Right ventricle myocardium inferior (tissue), 1 donor: ENCODE results near the gene RETN. TPM values are rescaled to one million over a fixed set of nuclear protein-coding genes. Genes with fewer than 3 reads are reported as not detected.

Experiments used
- ATAC-seq: fragments of 200-7000 bp; cut with Tn5 transposase; one replicate; pipeline ENCODE4 v1.9.1; 2020; ENCODE audit warnings: mild to moderate bottlenecking, moderate library complexity
- DNase-seq: peaks from one replicate; pipeline ENCODE4 v3.0.0; 2021; ENCODE audit errors: missing footprints
- intact Hi-C: fragments of 100-400 bp; cut with DNase I; formaldehyde crosslinking; loops from one replicate; pipeline ENCODE4 v1.11.0; 2022
- total RNA-seq: library from RNA; stranded (reverse); fragmentation: NEBNext Ultra II Directional; extraction: Animal tissue kit (Norgen Biotek cat#: 25700); gene quantifications from one replicate; pipeline ENCODE4 v1.2.1, GENCODE V29; 2021
- donor health status: DM: no; HTN: yes; CAD: no; lungs with severe emphysema.

RETN gene
- total RNA-seq, 1 donor from 2014 or later: 1.2 TPM

DNA sequence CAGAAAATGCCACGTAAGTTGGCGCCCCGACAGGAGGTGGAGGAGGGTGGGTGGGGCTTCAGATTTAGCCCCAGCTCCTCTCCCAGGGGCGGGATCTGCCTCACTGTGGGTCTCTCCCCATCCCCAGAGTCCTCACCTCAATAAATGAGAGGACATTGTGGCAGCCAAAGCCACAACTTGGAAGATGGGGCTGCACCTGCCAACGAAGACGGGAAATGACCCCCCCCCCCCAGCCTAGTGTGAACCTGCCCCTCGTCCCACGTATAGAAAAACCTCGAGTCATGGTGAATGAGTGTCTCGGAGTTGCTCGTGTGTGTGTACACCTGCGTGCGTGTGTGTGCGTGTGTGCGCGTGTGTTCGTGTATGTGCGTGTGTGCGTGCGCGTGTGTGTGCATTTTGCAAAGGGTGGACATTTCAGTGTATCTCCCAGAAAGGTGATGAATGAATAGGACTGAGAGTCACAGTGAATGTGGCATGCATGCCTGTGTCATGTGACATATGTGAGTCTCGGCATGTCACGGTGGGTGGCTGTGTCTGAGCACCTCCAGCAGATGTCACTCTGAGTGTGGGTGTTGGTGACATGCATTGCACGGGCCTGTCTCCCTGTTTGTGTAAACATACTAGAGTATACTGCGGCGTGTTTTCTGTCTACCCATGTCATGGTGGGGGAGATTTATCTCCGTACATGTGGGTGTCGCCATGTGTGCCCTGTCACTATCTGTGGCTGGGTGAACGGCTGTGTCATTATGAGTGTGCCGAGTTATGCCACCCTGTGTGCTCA lies 10.3 kb downstream of the RETN start:
- ATAC-seq: no peak
- DNase-seq: peak; percentile 79
- intact Hi-C loops: no loop called here

DNA sequence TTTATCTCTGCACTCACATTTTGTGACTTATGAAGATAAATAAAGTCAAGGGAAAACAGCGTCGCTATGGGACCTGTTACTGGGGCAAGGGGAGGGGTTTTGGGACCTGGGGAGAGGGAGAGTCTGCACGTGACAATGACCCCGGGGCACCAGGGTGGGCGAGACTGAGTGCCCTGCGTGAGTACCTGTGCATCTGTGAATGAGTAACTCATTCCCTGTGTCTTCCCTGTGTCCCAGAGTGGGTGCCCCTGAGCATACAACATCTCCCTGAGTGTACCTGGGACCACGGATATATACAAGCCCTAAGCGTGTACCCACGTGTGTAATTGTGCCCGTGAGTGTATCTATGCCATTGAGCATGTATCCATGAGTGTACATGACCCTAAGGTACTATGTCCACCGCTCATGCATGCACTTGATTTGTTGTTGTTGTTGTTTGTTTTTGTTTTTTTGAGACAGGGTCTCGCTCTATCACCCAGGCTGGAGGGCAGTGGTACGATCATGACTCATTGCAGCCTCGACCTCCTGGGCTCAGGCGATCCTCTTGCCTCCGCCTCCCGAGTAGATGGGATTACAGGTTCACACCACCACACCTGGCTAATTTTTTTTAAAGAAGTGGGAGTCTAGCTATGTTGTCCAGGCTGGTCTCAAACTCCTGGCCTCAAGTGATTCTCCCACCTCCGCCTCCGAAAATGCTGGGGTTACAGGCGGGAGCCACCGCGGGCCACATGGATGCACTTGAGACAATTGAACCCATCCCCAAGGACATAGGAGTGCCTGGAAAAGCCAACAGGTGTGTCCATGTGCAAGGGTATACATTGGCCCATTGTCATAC lies 11.1 kb downstream of the RETN start:
- intact Hi-C loops: loop anchor here (1.0 to 2.0 kb wide), 3 partner anchors 27 to 325 kb away; no protein-coding TSS in a partner anchor
- no peak for DNase-seq
- no peak for ATAC-seq

DNA sequence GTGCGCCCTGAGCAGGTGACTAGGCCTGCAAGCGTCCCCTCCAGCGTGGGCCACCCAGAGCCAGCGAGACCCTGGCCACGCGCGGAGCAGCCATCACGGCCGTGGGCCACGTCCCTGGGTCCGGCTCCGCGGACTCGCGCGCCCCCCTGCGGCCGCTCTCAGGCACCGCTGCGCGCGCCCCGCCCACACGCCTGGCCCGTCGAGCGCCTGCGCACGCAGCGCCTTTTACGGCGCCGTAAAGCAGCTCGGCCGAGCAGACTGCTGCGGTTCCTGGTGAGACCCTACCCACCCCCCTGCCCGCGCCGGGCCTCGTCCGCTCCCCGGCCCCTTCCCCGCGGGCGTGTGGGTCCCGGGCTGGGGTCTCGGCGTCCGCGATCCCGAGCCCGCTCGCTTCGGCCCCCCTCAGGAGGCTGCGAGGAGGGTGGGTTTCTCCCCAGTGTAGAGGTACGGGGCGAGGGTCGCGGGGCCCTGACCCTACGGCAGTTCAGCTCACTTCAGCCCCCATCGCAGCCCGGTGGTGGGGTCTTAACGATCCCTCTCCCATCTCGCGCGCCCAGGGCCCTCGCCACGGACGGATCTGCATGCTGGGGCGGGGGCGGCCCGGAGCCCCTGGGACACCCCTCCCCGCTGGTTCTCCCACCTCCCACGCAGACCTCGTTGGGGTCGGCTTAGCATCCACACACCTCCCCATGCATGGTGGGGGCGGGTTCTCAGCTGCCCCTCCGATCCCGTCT lies 11.9 kb downstream of the RETN start, which contains the start of gene TRAPPC5:
Gene TRAPPC5, plus strand, starts transcription at position 228 of the 734 bp plus-strand sequence. CDS start 1,421 bp downstream, outside the sequence.
- DNase-seq (peak; percentile 95), ATAC-seq (peak; percentile 91)
- intact Hi-C loops: loop anchor here (1.0 to 2.0 kb wide), 3 partner anchors 27 to 326 kb away; no protein-coding TSS in a partner anchor

DNA sequence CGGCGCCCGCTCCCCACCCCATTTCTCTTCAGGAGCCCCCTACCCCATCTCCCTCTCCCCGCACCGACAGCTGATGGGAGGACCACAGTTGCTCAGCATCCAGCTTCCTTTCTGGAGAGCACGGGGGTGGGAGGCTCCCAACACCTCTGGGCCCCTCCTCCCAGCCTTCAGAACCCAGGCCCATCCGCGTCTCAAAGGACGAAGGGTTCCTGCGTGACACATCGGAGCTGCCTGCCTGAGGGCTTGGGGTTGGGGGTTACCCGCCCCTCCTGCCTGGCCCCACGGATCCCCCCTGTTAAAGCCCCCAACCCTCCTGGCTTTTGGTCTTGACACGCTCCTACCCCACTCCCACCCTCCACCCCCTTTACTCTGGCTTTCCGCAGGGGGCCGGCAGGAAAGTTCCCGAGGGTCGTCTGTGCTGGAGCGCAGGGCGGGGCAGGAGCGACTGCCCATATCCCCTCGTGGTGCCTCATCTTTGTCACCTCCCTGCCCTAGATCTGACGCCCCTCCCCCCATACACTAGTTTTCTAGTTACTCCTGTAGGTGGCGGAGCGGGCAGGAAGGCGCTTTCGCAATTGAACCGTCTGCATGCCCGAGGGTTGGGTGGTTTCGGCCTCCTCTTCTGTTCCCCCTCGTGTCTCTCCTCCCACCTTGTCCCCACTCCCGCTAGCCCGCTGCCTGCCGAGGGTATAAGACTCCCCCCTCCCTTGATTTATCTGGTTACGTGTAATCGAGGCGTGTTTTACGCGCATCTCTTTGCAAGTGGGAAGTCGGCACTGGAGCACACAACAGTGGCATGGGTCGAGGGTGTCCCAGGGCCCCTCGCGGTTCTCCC lies 12.7 kb downstream of the RETN start:
- ATAC-seq (peak; percentile 74), DNase-seq (peak; percentile 92)
- intact Hi-C loops: loop anchor here (2.0 kb wide), 2 partner anchors 113 to 327 kb away; no protein-coding TSS in a partner anchor

DNA sequence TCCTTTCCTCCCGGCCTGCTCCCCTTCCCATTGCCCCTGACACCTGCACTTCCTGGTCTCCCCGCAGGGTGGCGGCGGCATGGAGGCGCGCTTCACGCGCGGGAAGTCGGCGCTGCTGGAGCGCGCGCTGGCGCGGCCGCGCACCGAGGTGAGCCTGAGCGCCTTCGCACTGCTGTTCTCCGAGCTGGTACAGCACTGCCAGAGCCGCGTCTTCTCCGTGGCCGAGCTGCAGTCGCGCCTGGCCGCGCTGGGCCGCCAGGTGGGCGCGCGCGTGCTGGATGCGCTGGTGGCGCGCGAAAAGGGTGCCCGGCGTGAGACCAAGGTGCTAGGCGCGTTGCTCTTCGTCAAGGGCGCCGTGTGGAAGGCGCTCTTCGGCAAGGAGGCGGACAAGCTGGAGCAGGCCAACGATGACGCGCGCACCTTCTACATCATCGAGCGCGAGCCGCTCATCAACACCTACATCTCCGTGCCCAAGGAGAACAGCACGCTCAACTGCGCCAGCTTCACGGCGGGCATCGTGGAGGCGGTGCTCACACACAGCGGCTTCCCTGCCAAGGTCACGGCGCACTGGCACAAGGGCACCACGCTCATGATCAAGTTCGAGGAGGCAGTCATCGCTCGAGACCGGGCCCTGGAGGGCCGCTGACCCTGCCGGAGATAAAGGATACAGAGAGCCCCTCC lies 13.5 kb downstream of the RETN start:
- intact Hi-C loops: no loop called here
- ATAC-seq (no peak), DNase-seq (no peak)

DNA sequence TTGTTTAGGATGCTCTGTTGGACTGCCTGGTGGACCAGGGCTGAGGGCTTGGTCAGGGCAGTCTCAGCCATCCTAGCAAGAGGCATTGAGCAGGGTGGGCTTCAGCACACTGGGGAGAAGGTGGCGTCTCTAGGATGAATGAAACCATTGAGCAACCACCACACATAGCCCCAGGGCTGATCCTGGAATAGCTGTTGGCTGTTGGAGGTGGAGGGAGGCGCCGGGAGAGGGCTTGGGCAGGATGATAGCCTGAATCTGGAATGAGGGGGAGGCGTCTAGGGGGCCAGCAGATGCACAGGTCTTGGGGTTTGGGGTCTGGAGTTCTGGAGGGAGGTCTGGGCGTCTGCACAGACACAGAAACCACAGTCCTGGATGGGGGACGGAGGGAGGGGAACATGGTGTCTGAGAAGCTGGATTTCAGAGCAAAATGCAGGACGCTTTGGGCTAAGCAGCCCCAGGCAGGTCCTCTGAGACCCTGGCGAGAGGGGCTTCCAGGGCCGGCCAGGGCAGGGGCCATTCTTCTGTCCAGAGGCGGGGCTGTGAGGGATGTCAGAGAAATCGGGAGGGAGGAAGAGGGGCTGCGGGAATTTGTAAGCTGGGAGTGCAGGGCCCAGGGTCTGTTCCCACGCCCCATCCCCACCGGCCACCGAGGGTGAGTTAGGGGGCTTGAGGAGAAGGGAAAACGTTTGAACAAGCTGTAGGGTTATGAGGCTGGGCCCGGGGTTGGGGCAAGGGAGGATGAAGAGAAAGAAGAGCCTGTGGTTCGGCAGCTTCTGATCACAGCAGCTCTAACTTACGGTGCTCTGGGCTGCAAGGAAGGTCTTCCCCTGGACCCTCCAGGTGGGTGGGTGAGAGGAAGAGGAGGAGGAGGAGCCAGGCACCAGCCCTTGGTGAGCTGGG lies 16.9 kb downstream of the RETN start:
- no peak for ATAC-seq
- intact Hi-C loops: no loop called here

DNA sequence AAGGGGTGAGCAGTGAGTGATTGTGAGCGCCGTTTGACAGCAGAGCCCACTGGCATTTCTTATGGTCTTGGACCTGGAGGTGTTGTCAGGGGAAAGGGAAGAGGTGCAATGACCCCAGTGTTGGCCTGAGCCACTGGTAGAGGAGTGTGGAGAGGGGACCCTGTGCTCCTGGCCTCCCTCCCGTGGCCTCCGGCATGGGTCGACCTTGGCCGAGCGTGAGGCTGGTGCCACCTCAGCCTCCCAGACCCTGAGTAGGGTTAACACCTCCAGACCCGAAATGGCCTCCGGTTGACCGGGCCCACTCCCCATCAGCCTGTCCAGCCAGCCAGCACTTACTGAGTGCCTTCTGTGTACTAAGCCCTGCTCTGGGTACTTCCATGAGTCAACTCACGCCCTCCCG lies 18.3 kb downstream of the RETN start:
- intact Hi-C loops: no loop called here
- no peak for ATAC-seq
- no peak for DNase-seq

More for the DNA sequence above, 16.9 kb downstream of the RETN start:
- DNase-seq: no peak

DNA sequence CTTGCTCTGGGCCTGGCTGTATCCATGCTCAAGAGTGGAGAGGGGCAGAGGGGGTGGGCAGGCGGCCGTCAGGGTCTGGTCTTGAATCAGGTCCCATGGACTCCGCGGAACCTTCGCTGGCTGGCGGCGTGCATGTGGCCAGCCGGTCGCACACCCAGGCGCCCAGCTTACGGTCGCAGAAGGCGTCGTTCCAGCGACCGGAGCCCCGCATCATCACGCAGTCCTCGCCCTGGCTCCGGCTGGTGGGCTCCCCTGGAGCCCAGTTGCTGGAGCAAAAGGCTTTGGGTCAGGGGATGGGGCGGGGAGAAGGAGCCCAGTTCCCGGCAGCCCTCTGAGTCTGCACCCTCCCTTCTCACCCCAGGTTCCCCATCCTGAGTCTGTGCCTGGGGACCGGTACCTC lies 20.3 kb downstream of the RETN start:
- intact Hi-C loops: no loop called here
- no peak for ATAC-seq
- no peak for DNase-seq

DNA sequence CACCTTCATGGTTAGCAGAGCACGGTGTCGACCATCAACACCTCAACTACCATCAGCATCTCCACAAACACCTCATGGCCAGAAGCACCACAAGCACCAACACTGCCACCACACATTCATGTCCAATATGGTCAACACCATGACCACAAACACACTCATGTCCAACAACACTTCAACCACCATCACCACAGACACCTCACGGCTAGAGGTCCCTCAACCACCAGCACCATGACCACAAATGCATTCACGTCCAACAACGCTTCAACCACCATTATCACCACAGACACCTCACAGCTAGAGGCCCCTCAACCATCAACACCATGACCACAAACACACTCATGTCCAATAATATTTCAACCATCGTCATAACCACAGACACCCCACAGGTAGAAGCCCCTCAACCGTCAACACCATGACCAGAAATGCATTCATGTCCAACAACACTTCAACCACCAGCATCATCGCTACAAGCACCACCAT lies 22.0 kb downstream of the RETN start:
- ATAC-seq: no peak
- intact Hi-C loops: no loop called here
- no peak for DNase-seq

DNA sequence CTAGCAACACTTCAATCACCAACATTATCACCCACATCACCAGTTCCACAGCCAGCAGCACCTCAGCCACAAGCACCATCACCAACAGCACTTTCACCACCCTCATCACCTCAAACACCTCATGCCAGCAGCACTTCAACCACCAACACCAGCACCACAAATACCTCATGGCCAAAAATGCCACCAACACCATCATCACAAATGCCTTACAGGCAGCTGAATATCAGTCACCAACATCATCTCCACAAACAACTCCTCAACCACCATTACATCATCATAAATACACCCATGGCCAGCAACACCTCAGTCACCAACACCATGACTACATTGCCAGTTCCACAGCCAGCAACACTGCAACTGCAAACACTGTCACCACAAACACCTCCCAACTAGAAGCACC lies 22.6 kb downstream of the RETN start:
- DNase-seq (no peak), ATAC-seq (no peak)

DNA sequence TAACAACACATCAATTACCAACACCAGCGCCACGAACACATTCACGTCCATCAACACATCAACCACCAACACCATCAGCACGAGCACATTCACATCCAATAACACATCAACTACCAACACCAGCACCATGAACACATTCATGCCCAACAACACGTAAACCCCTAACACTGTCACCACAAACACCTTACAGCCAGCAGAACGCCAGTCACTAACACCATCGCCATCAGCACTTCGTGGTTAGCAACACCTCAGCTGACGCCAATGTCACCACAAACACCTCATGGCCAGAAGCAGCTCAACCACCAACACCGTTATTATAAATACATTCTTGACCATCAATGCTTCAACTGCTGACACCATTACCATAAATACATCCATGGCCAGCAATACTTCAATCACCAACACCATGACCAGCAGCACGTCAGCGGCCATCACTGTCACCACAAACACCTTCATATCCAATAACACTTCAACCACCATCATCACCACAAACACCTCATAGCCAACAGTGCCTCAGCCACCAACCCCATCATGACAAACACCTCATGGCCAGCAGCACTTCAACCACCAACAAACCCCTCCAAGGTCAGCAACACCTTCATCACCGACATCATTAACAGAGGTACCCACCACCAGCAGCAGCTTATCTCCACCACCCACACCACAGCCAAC lies 23.7 kb downstream of the RETN start:
- intact Hi-C loops: no loop called here

More for the DNA sequence above, 22.6 kb downstream of the RETN start:
- intact Hi-C loops: no loop called here

DNA sequence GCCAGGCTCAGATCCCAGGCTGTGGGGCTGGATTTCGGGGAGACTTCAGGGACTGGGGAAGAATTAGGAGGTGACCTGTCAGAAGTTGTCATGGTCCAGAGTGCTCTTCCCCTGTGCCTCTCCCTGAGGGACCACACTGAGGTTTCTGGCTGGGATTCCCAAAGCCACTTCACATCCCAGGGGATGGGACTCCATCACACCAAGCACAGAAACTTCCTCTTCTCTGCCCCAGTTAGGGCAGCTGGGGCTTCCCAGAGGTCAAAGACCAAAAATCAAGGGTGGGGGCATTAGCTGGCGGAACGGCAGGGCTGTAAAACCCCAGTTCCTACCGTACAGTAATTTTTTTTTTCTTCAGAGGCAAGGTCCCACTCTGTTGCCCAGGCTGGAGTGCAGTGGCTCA lies 25.6 kb downstream of the RETN start:
- ATAC-seq (no peak), DNase-seq (no peak)
- intact Hi-C loops: no loop called here

More for the DNA sequence above, 23.7 kb downstream of the RETN start:
- DNase-seq: no peak
- no peak for ATAC-seq

DNA sequence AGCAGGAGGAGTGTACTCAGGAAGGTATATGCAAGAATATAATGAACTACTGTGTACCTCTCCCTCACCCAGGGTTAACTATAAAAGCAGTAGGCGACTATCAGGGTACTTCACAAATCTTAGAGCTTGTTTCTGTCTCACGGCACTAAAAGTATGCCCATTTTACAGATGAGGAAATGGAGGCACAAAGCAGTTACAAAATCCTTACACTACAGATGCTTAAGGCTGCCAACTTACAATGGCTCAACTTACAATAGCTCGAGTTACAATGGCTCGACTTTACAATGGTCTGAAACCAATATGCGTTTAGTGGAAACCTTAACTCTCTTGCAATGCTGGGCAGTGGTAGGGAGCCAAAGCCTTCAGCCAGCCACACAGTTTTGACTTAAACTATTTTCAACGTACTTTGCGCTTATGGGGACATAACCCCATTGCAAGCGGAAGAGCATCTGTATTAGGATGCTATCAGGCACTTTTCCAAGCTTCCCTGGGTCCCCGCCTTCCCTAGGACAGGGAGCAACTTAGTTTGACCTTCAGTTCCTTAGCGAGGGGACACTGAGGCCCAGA lies 29.0 kb downstream of the RETN start:
- DNase-seq (no peak), ATAC-seq (no peak)
- intact Hi-C loops: no loop called here

DNA sequence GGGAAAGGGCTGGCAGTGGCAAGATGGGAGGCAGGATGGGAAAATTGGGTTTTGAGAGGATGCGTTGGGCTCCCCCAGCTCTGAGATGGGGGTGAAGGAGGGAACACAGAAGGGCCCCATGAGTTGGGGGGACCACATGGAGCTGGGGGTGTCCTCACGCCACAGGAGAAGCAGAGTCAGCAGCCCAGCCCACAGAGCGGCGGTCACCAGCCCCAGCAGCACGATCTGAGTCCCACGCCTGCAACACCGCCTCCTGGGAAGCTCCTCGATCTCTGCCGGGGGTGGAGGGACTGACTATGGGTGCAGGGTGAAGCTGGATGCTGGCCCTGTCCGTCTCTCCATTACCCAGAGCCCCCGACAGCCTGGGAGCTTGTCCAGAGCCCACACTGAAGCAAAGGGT lies 29.7 kb downstream of the RETN start:
- DNase-seq (no peak), ATAC-seq (no peak)
- intact Hi-C loops: no loop called here

DNA sequence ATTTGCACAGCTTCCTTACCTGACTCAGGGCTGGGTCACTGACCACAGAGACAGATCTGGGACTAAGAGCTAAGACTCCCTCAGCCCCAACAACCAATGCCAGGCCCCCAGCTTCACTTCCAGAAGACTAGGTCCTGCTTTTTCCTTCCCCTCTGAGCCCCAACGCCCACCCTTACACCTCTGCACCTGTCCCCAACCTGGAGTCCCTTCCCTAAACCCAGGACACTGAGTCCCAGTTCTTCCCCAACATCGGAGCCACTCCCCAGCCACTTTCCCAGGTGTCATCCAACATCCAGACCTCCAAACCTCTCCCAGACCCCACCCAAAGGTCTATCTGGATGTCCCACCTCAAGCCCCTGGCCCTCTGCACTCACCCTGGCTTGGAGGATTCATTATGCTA lies 30.2 kb downstream of the RETN start:
- DNase-seq (no peak), ATAC-seq (no peak)
- intact Hi-C loops: no loop called here
